Natural killer cell (primary cell): ENCODE measurements around the gene SLTM. TPM values are rescaled to one million over a fixed set of nuclear protein-coding genes. Genes with fewer than 3 reads are reported as not detected.

Experiments used
- ATAC-seq, 3 donors: fragments of 150-1000 bp in 2 of 3; fragments of 200-7000 bp in 1 of 3; cut with Tn5 transposase; 1 replicate in 1 of 3; 2 replicates in 2 of 3; pipeline ENCODE4 v1.10.0; 2021; ENCODE audit warnings: mild to moderate bottlenecking in 2 of 3, moderate library complexity in 2 of 3
- DNase-seq, 2 donors: peaks; one replicate each; pipeline versions ENCODE4 v3.0.0 to v3.0.0-alpha.2; 2013 to 2021; ENCODE audit warnings: mixed read lengths in 1 of 2
- H3K27ac ChIP-seq: one replicate; pipeline ENCODE4 v1.5.1; 2013; ENCODE audit warnings: mild to moderate bottlenecking, low read length
- H3K27me3 ChIP-seq: one replicate; pipeline ENCODE4 v1.6.1; 2013; ENCODE audit warnings: low read length; ENCODE audit not compliant: control insufficient read depth, insufficient read depth
- H3K36me3 ChIP-seq: one replicate; pipeline ENCODE4 v1.6.1; 2013; ENCODE audit warnings: low read length; ENCODE audit not compliant: control insufficient read depth, insufficient read depth
- H3K4me1 ChIP-seq: one replicate; pipeline ENCODE4 v1.6.1; 2013; ENCODE audit warnings: low read length; ENCODE audit not compliant: control insufficient read depth, insufficient read depth
- H3K4me3 ChIP-seq: one replicate; pipeline ENCODE4 v1.5.1; 2013; ENCODE audit warnings: low read length
- H3K9me3 ChIP-seq: one replicate; pipeline ENCODE4 v1.6.1; 2013; ENCODE audit warnings: low read length; ENCODE audit not compliant: control insufficient read depth, insufficient read depth
- H3K27ac Mint-ChIP-seq, 2 donors: one replicate each; pipeline ENCODE4 v1.8.0; 2022; ENCODE audit warnings: mild to moderate bottlenecking in 2 of 2, mixed read lengths in 2 of 2, moderate library complexity in 1 of 2
- H3K27me3 Mint-ChIP-seq, 2 donors: one replicate each; pipeline ENCODE4 v1.8.0; 2022; ENCODE audit warnings: low read depth in 2 of 2, mixed read lengths in 2 of 2
- H3K36me3 Mint-ChIP-seq: one replicate; pipeline ENCODE4 v1.8.0; 2022; ENCODE audit warnings: mixed read lengths
- H3K4me1 Mint-ChIP-seq, 2 donors: one replicate each; pipeline ENCODE4 v1.8.0; 2022; ENCODE audit warnings: mixed read lengths in 2 of 2
- H3K4me3 Mint-ChIP-seq: one replicate; pipeline ENCODE4 v1.8.0; 2022; ENCODE audit warnings: mild to moderate bottlenecking, moderate library complexity, mixed read lengths
- H3K9me3 Mint-ChIP-seq, 2 donors: one replicate each; pipeline ENCODE4 v1.8.0; 2022; ENCODE audit warnings: mixed read lengths in 2 of 2
- WGBS: methylation state at CpG from one replicate; pipeline ENCODE4 v1.1.7; 2013; ENCODE audit warnings: missing lambda C conversion rate; ENCODE audit not compliant: insufficient coverage; 5-methylcytosine and 5-hydroxymethylcytosine counted together
- intact Hi-C: fragments of 100-400 bp; cut with micrococcal nuclease; formaldehyde crosslinking; loops from one replicate; pipeline ENCODE4 v1.14.2; 2022
- total RNA-seq, 4 donors: library from RNA; stranded (reverse); fragments of 120-200 nt in 1 of 4; gene quantifications; one replicate each; pipeline versions ENCODE4 v1.2.3 to v1.2.4, GENCODE V29; 2013 to 2022
- TF ChIP-seq, protein P1 (sequence below): fragments of 200-600 bp; IDR thresholded peaks from one replicate; pipeline ENCODE4 v1.8.0; 2022; ENCODE audit warnings: antibody characterized with exemption

SLTM gene
- total RNA-seq, 3 donors from 2014 or later (not counting 1 experiment from before 2014, with no cell fraction given) = 206 to 226 (median 223) TPM

- H3K4me3 Mint-ChIP-seq = peak overlapping the region; percentile 7
- 64% methylated on average over 3 of the region's 6 CpGs for WGBS
- TF ChIP-seq, protein P1, sequence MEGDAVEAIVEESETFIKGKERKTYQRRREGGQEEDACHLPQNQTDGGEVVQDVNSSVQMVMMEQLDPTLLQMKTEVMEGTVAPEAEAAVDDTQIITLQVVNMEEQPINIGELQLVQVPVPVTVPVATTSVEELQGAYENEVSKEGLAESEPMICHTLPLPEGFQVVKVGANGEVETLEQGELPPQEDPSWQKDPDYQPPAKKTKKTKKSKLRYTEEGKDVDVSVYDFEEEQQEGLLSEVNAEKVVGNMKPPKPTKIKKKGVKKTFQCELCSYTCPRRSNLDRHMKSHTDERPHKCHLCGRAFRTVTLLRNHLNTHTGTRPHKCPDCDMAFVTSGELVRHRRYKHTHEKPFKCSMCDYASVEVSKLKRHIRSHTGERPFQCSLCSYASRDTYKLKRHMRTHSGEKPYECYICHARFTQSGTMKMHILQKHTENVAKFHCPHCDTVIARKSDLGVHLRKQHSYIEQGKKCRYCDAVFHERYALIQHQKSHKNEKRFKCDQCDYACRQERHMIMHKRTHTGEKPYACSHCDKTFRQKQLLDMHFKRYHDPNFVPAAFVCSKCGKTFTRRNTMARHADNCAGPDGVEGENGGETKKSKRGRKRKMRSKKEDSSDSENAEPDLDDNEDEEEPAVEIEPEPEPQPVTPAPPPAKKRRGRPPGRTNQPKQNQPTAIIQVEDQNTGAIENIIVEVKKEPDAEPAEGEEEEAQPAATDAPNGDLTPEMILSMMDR = no peak
- Histone ChIP-seq H3K4me1 (peaks cover 14% of the 10 kb centered on the region), H3K36me3 (peaks cover 38% of the 10 kb centered on the region), H3K9me3 (no peaks in the 10 kb centered on the region), H3K27me3 (no peaks in the 10 kb centered on the region), H3K4me3 (no peak overlapping the region), H3K27ac (no peak overlapping the region)
- ATAC-seq (peak in 2 of 3 donors; percentile 52 to 61), DNase-seq (no peak)
- H3K9me3 Mint-ChIP-seq = no peaks in the 10 kb centered on the region
- peak overlapping the region; percentile 70 to 87 for H3K27ac Mint-ChIP-seq
- peaks cover 47 to 53% of the 10 kb centered on the region in 2 donors for H3K4me1 Mint-ChIP-seq
- intact Hi-C loops = no loop called here
- no peaks in the 10 kb centered on the region for H3K27me3 Mint-ChIP-seq
- H3K36me3 Mint-ChIP-seq = peaks cover 7% of the 10 kb centered on the region
These were observed 24.7 kb downstream of the SLTM start for GRCh38 chr15:58908550-58909309.

DNA sequence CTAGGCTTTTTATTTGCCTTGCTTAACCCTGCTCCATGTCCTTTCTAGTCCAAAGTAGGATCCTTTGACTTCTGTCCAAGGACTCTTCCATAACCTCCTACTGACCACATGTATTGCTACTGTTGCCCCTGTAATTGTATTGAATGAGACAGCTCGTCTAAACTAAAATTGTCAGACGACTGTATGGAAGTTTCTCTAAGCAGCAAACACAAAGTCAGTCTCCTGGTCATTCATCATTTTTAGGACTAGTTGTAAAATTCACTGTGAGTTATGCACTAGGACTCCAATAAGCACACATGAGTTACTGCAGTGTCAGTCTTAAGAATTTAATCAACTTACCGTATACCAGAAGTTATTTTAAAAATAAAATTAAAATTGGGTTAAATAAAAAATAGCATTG lies 32.8 kb downstream of the SLTM start:
- 97% methylated on average over 2 of the region's 3 CpGs for WGBS
- H3K9me3 ChIP-seq = no peaks in the 10 kb centered on the region
- intact Hi-C loops = no loop called here
- Mint-ChIP-seq H3K27ac (no peak overlapping the region), H3K27me3 (no peaks in the 10 kb centered on the region), H3K9me3 (no peaks in the 10 kb centered on the region), H3K36me3 (peaks cover 16% of the 10 kb centered on the region), H3K4me1 (peaks cover 12 to 15% of the 10 kb centered on the region in 2 donors), H3K4me3 (no peak overlapping the region)
- H3K4me1 ChIP-seq = no peaks in the 10 kb centered on the region
- H3K27ac ChIP-seq = no peak overlapping the region
- DNase-seq (no peak), ATAC-seq (no peak)
- H3K36me3 ChIP-seq = peaks cover 58% of the 10 kb centered on the region
- no peak overlapping the region for H3K4me3 ChIP-seq
- no peaks in the 10 kb centered on the region for H3K27me3 ChIP-seq
- TF ChIP-seq, protein P1 = no peak

GRCh38 chr15:58898150-58898680 lies 35.3 kb downstream of the SLTM start:
- Histone ChIP-seq H3K36me3 (peaks cover 74% of the 10 kb centered on the region), H3K9me3 (no peaks in the 10 kb centered on the region), H3K27me3 (no peaks in the 10 kb centered on the region), H3K27ac (no peak overlapping the region), H3K4me3 (no peak overlapping the region), H3K4me1 (no peaks in the 10 kb centered on the region)
- intact Hi-C loops = no loop called here
- Mint-ChIP-seq H3K9me3 (no peaks in the 10 kb centered on the region), H3K27ac (no peak overlapping the region), H3K4me1 (peaks cover 12 to 15% of the 10 kb centered on the region in 2 donors), H3K36me3 (peaks cover 28% of the 10 kb centered on the region), H3K27me3 (no peaks in the 10 kb centered on the region), H3K4me3 (no peak overlapping the region)
- ATAC-seq (no peak), DNase-seq (no peak)
- TF ChIP-seq, protein P1 = no peak
- WGBS = no CpG with 5 or more reads among the region's 1 CpG
